ACC112 (cell line): ENCODE data around the gene B4GALNT4.
"Not testable (repeated sequence)": the region's sequence is repeated elsewhere in the genome, so short reads cannot be mapped to it uniquely, and the experiment has no call there.

Experiments used
- H2AFZ ChIP-seq: fragments of 200-600 bp; sonication (generic); one replicate; pipeline ENCODE4 v1.6.0; 2017; ENCODE audit warnings: antibody characterized with exemption, low read length; ENCODE audit not compliant: unreplicated experiment
- H3K27ac ChIP-seq: fragments of 200-600 bp; sonication (generic); 2 replicates; pipeline ENCODE4 v1.5.1; 2014; ENCODE audit warnings: low read depth, mild to moderate bottlenecking, antibody characterized with exemption, low read length, moderate library complexity
- H3K27me3 ChIP-seq: fragments of 200-600 bp; sonication (generic); 2 replicates; pipeline ENCODE4 v1.6.1; 2014; ENCODE audit warnings: mild to moderate bottlenecking, antibody characterized with exemption, low read length, moderate library complexity, mixed read lengths; ENCODE audit not compliant: insufficient read depth
- H3K36me3 ChIP-seq: fragments of 200-600 bp; sonication (generic); 2 replicates; pipeline ENCODE4 v1.6.1; 2016; ENCODE audit warnings: mild to moderate bottlenecking, antibody characterized with exemption, low read length, moderate library complexity, mixed read lengths; ENCODE audit not compliant: insufficient read depth
- H3K4me1 ChIP-seq: fragments of 200-600 bp; sonication (generic); one replicate; pipeline ENCODE4 v1.6.1; 2016; ENCODE audit warnings: low read length, mixed read lengths; ENCODE audit not compliant: insufficient read depth, unreplicated experiment, control insufficient read depth
- H3K4me3 ChIP-seq: fragments of 200-600 bp; sonication (generic); 2 replicates; pipeline ENCODE4 v1.5.1; 2014; ENCODE audit warnings: mild to moderate bottlenecking, low read depth, low read length
- H3K79me2 ChIP-seq: fragments of 200-600 bp; sonication (generic); one replicate; pipeline ENCODE4 v1.6.0; 2016; ENCODE audit warnings: low read length; ENCODE audit not compliant: control insufficient read depth, unreplicated experiment, insufficient read depth

Gene B4GALNT4

DNA sequence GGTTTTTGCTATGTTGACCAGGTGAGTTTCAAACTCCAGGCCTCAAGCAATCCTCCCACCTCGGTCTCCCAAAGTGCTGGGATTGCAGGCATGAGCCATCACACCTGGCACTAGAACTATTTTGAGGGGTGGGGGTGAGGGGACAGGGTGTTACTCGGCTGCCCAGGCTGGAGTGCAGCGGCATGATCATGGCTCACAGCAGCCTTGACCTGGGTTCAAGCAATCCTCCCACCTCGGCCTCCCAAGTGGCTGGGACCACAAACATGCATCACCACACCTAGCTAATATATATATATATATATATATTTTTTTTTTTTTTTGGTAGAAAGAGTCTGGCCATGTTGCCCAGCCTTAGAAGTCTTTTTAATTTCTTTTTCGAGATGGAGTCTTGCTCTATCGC lies 31.6 kb upstream of the B4GALNT4 start:
- Histone ChIP-seq H3K79me2 (no peaks in the 10 kb centered on the region), H2AFZ (no peak overlapping the region), H3K27me3 (peaks cover 6% of the 10 kb centered on the region; the same call in 1 of the 2 replicates), H3K4me3 (no peak overlapping the region), H3K4me1 (peaks cover 8% of the 10 kb centered on the region), H3K27ac (no peak overlapping the region), H3K36me3 (no peaks in the 10 kb centered on the region)

GRCh38 chr11:339963-340362 lies 29.3 kb upstream of the B4GALNT4 start:
- Histone ChIP-seq H3K36me3 (no peaks in the 10 kb centered on the region), H3K79me2 (no peaks in the 10 kb centered on the region), H3K27ac (no peak overlapping the region), H2AFZ (no peak overlapping the region), H3K4me1 (peaks cover 8% of the 10 kb centered on the region), H3K27me3 (peaks cover 6% of the 10 kb centered on the region; the same call in 1 of the 2 replicates), H3K4me3 (no peak overlapping the region)

DNA sequence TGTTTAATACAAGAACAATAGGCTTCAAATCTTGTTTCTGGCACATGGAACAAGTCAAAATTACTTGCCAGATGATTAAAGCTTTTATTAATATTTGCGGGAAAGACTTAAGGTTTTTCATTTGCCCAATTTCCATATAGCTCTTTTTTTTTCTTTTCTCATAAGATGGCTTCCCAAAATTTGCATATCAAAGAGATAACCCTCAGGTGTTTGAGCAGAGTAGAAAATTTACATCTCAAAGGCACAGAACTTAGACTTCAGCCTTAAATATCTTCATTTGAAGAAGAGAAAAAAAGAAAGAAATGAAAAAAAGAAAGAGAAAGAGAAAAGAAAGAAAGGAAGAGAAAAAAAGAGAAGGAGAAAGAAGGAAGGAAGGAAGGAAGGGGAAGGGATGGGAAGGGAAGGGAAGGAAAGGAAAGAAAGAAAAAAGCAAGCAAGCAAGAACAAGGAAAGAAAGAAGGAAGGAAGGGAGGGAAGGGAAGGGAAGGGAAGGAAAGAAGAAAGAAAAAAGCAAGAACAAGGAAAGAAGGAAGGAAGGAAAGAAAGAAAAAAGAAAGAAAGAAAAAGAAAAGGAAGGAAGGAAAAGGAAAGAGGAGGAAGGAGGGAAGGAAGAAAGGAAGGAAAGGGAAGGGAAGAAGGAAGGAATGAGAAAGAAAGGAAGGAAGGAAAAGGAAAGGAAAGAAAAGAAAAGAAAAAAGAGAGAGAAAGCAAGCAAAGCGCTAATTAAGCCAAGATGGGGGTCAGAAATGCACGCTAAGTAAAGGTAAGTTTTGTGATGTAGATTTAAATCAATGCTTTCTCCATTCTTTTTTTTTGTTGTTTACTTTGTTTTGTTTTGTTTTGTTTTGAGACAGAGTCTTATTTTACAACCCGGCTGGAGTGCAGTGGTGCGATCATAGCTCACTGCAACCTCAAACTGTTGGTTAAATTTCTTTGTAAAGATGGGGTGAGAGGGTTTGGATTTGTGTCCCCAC lies 28.5 kb upstream of the B4GALNT4 start:
- Histone ChIP-seq H3K36me3 (no peaks in the 10 kb centered on the region), H3K27me3 (peaks cover 6% of the 10 kb centered on the region; the same call in 1 of the 2 replicates), H3K4me1 (peaks cover 3% of the 10 kb centered on the region), H3K79me2 (no peaks in the 10 kb centered on the region), H3K4me3 (no peak overlapping the region), H3K27ac (no peak overlapping the region), H2AFZ (no peak overlapping the region)

GRCh38 chr11:342328-342727 lies 27.0 kb upstream of the B4GALNT4 start:
- Histone ChIP-seq H3K27ac (no peak overlapping the region), H3K4me3 (no peak overlapping the region), H2AFZ (peak overlapping the region; percentile 3), H3K79me2 (no peaks in the 10 kb centered on the region), H3K4me1 (no peaks in the 10 kb centered on the region), H3K27me3 (peaks cover 6% of the 10 kb centered on the region; the same call in 1 of the 2 replicates), H3K36me3 (no peaks in the 10 kb centered on the region)

GRCh38 chr11:344836-345578 lies 24.3 kb upstream of the B4GALNT4 start:
- Histone ChIP-seq H3K79me2 (no peaks in the 10 kb centered on the region), H3K36me3 (no peaks in the 10 kb centered on the region), H2AFZ (no peak overlapping the region), H3K4me3 (no peak overlapping the region), H3K27ac (no peak overlapping the region), H3K27me3 (peaks cover 6% of the 10 kb centered on the region; the same call in 1 of the 2 replicates), H3K4me1 (no peaks in the 10 kb centered on the region)

DNA sequence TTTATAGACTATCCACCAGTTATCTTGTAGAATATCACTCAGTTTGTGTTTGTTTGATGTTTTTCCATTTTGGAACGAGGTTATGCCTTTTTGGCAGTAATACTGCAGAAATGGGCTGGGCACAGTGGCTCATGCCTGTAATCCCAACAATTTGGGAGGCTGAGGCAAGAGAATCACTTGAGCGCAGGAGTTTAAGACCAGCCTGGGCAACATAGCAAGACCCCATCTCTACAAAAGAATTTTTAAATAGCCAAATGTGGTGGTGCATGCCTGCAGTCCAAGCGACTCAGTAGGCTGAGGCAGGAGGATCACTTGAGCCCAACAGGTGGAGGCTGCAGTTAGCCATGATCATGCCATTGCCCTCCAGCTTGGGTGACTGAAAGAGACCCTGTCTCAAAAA lies 22.8 kb upstream of the B4GALNT4 start:
- no peaks in the 10 kb centered on the region for H3K27me3 ChIP-seq
- H2AFZ ChIP-seq = no peak overlapping the region

GRCh38 chr11:349270-349954 lies 19.9 kb upstream of the B4GALNT4 start:
- H3K27me3 ChIP-seq, H2AFZ ChIP-seq: not testable (repeated sequence)

More for the DNA sequence above, 22.8 kb upstream of the B4GALNT4 start:
- Histone ChIP-seq H3K27ac (no peak overlapping the region), H3K4me3 (no peak overlapping the region), H3K79me2 (no peaks in the 10 kb centered on the region), H3K4me1 (no peaks in the 10 kb centered on the region), H3K36me3 (no peaks in the 10 kb centered on the region)

DNA sequence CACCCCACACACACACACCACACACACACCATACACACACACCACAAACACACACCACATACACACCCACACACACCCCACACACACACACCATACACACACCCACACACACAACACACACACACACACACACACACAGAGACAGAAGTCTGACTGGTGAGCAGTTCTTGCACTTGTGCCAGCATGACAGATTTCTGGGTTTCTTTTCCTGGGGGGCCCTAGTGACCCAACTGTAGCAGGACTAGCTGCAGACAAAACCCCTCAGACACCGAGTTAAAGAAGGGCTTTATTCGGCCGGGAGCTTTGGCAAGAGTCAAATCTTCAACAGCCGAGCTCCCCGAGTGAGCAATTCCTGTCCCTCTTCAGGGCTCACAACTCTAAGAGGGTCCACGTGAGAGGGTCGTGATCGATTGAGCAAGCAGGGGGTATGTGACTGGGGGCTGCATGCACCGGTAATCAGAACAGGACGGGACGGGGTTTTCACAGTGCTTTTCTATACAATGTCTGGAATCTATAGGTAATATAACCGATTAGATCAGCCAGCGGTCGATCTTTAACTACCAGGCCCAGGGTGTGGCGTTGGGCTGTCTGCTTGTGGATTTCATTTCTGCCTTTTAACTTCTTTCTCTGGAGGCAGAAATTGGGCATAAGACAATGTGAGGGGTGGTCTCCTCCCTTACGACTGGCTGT lies 19.1 kb upstream of the B4GALNT4 start:
- not testable (repeated sequence) for H3K36me3 ChIP-seq, H3K27ac ChIP-seq, H3K4me3 ChIP-seq, H3K79me2 ChIP-seq, H2AFZ ChIP-seq, H3K27me3 ChIP-seq
- H3K4me1 ChIP-seq = peaks cover 18% of the 10 kb centered on the region

More at GRCh38 chr11:349270-349954, 19.9 kb upstream of the B4GALNT4 start:
- H3K27ac ChIP-seq, H3K4me3 ChIP-seq, H3K79me2 ChIP-seq, H3K36me3 ChIP-seq: not testable (repeated sequence)
- H3K4me1 ChIP-seq = peaks cover 13% of the 10 kb centered on the region

DNA sequence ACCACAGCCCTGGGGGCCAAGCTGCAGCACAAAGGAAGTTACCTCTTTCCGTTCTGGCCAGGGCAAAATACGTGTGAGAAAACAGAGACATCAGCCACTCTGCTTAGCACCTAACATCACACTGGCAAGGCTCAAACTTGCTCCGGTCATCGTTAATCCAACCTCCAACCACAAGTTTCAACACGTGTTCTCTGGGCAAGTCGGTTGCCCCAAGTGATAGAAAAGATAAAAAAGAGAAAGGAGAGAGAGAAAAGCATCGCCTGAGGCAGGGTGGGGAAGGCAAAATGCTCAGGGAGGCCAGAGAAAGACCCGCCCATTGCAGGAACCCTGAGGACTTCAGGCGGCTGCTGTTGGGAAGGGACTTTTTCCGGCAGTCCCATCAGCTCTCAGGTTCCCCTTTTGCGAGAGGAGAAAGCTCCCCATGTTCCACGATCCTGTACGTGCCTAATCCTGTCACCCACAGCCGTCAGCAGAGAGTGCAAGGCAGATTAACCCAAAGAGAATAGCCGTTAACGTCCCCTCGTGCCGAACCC lies 18.5 kb upstream of the B4GALNT4 start:
- no peaks in the 10 kb centered on the region for H3K27me3 ChIP-seq
- no peak overlapping the region for H2AFZ ChIP-seq
- H3K4me1 ChIP-seq = peaks cover 25% of the 10 kb centered on the region
- no peaks in the 10 kb centered on the region for H3K36me3 ChIP-seq
- no peak overlapping the region for H3K27ac ChIP-seq
- no peak overlapping the region for H3K4me3 ChIP-seq
- H3K79me2 ChIP-seq = no peaks in the 10 kb centered on the region

- Histone ChIP-seq H3K79me2 (no peaks in the 10 kb centered on the region), H2AFZ (no peak overlapping the region), H3K27ac (no peak overlapping the region), H3K4me3 (no peak overlapping the region), H3K36me3 (peaks cover 1% of the 10 kb centered on the region; the same call in 1 of the 2 replicates), H3K4me1 (peaks cover 25% of the 10 kb centered on the region), H3K27me3 (no peaks in the 10 kb centered on the region)
Observed at GRCh38 chr11:351411-351810, 17.9 kb upstream of the B4GALNT4 start.
